HEK293 (cell line): ENCODE measurements around the gene TDRD5.

Source experiments
- CTCF ChIA-PET: fragments of 350-600 bp; formaldehyde crosslinking; extraction: SDS; loops from one replicate; lab custom pipeline; 2021; ENCODE audit warnings: antibody characterized with exemption; lab: Yijun Ruan, JAX
- POLR2A ChIA-PET: fragments of 300-600 bp; formaldehyde crosslinking; extraction: SDS; loops from one replicate; lab custom pipeline; 2020; ENCODE audit warnings: antibody characterized with exemption, inconsistent platforms; lab: Yijun Ruan, JAX
- H3K27ac ChIP-seq: fragments of 200-500 bp; sonication (Bioruptor generic); 2 replicates; pipeline ENCODE4 v1.5.1; 2014; ENCODE audit warnings: low read depth, low read length, control low read depth, inconsistent platforms; ENCODE audit errors: extremely low read depth
- H3K36me3 ChIP-seq, 2 experiments: fragments of 200-500 bp in 1 of 2; sonication (Bioruptor generic) in 1 of 2; 1 replicate in 1 of 2; 2 replicates in 1 of 2; pipeline ENCODE4 v1.5.1; 2014 to 2017; ENCODE audit warnings: inconsistent platforms in 2 of 2, low read length in 2 of 2; ENCODE audit not compliant: control insufficient read depth in 2 of 2, insufficient read depth in 1 of 2
- H3K4me1 ChIP-seq: fragments of 200-500 bp; sonication (Bioruptor generic); 2 replicates; pipeline ENCODE4 v1.5.1; 2014; ENCODE audit warnings: mild to moderate bottlenecking, low read length, inconsistent platforms; ENCODE audit not compliant: control insufficient read depth, insufficient read depth
- H3K4me3 ChIP-seq: 2 replicates; pipeline ENCODE4 v1.5.1; 2011; ENCODE audit warnings: low read depth, mild to moderate bottlenecking, control low read depth, low read length, moderate library complexity
- H3K9me3 ChIP-seq: fragments of 200-500 bp; sonication (Bioruptor generic); 2 replicates; pipeline ENCODE4 v1.5.1; 2014; ENCODE audit warnings: low read depth, low read length, inconsistent platforms; ENCODE audit not compliant: control insufficient read depth, insufficient read depth
- GLI2 ChIP-seq: fragments of 450-650 bp; formaldehyde crosslinking; IDR thresholded peaks from 2 replicates; pipeline ENCODE4; 2017; ENCODE audit warnings: missing biosample characterization, missing genetic modification characterization, low read depth, borderline replicate concordance
- SCRT1 ChIP-seq: fragments of 450-650 bp; formaldehyde crosslinking; IDR thresholded peaks from 2 replicates; pipeline ENCODE4 v1.5.1; 2016; ENCODE audit warnings: missing biosample characterization, missing genetic modification characterization, borderline replicate concordance
- SCRT2 ChIP-seq: fragments of 450-650 bp; formaldehyde crosslinking; IDR thresholded peaks from 2 replicates; pipeline ENCODE4 v1.5.1; 2016; ENCODE audit warnings: missing biosample characterization, missing genetic modification characterization
- TCF7L2 ChIP-seq: IDR thresholded peaks from 2 replicates; pipeline ENCODE4 v1.6.1; 2011; ENCODE audit warnings: low read depth, mild to moderate bottlenecking, inconsistent platforms, low read length, moderate library complexity, borderline replicate concordance
- WT1 ChIP-seq: fragments of 450-650 bp; formaldehyde crosslinking; IDR thresholded peaks from 2 replicates; pipeline ENCODE4 v1.5.1; 2016; ENCODE audit warnings: missing biosample characterization, missing genetic modification characterization
- ZBTB20 ChIP-seq: fragments of 450-650 bp; formaldehyde crosslinking; IDR thresholded peaks from 2 replicates; pipeline ENCODE4 v1.5.1; 2016; ENCODE audit warnings: missing biosample characterization, missing genetic modification characterization
- ZFP41 ChIP-seq: fragments of 450-650 bp; formaldehyde crosslinking; IDR thresholded peaks from 2 replicates; pipeline ENCODE4 v1.5.1; 2016; ENCODE audit warnings: missing biosample characterization, missing genetic modification characterization, borderline replicate concordance
- ZNF121 ChIP-seq: fragments of 450-650 bp; formaldehyde crosslinking; IDR thresholded peaks from 2 replicates; pipeline ENCODE4 v1.5.1; 2016; ENCODE audit warnings: missing biosample characterization, missing genetic modification characterization
- ZNF175 ChIP-seq: fragments of 450-650 bp; formaldehyde crosslinking; IDR thresholded peaks from 2 replicates; pipeline ENCODE4 v1.5.1; 2016; ENCODE audit warnings: missing biosample characterization, missing genetic modification characterization
- ZNF24 ChIP-seq: fragments of 450-650 bp; formaldehyde crosslinking; IDR thresholded peaks from 2 replicates; pipeline ENCODE4 v1.5.1; 2016; ENCODE audit warnings: missing biosample characterization, missing genetic modification characterization
- ZNF292 ChIP-seq: fragments of 450-650 bp; formaldehyde crosslinking; IDR thresholded peaks from 2 replicates; pipeline ENCODE4 v1.5.1; 2016; ENCODE audit warnings: low read depth, missing biosample characterization, missing genetic modification characterization, borderline replicate concordance
- ZNF311 ChIP-seq: fragments of 450-650 bp; formaldehyde crosslinking; IDR thresholded peaks from 2 replicates; pipeline ENCODE4 v1.5.1; 2017; ENCODE audit warnings: missing biosample characterization, missing genetic modification characterization, borderline replicate concordance
- ZNF394 ChIP-seq: fragments of 450-650 bp; formaldehyde crosslinking; IDR thresholded peaks from 2 replicates; pipeline ENCODE4 v1.5.1; 2016; ENCODE audit warnings: missing biosample characterization, missing genetic modification characterization, mild to moderate bottlenecking, moderate library complexity, borderline replicate concordance
- ZNF426 ChIP-seq: fragments of 450-650 bp; formaldehyde crosslinking; IDR thresholded peaks from 2 replicates; pipeline ENCODE4 v1.5.1; 2017; ENCODE audit warnings: missing biosample characterization, missing genetic modification characterization, mild to moderate bottlenecking, inconsistent platforms, moderate library complexity
- ZNF548 ChIP-seq: fragments of 450-650 bp; formaldehyde crosslinking; IDR thresholded peaks from 2 replicates; pipeline ENCODE4 v1.5.1; 2016; ENCODE audit warnings: missing biosample characterization, missing genetic modification characterization
- ZNF596 ChIP-seq: fragments of 450-650 bp; IDR thresholded peaks from 2 replicates; pipeline ENCODE4 v1.5.0; 2018; ENCODE audit warnings: missing biosample characterization, mild to moderate bottlenecking, missing genetic modification characterization, moderate library complexity
- ZNF626 ChIP-seq: fragments of 450-650 bp; sonication (Bioruptor Pico); formaldehyde crosslinking; IDR thresholded peaks from 2 replicates; pipeline ENCODE4 v1.5.1; 2018; ENCODE audit warnings: missing biosample characterization, missing genetic modification characterization, inconsistent platforms
- ZNF785 ChIP-seq: fragments of 450-650 bp; formaldehyde crosslinking; IDR thresholded peaks from 2 replicates; pipeline ENCODE4 v1.5.1; 2016; ENCODE audit warnings: missing biosample characterization, missing genetic modification characterization
- TF ChIP-seq, protein P1 (sequence below): fragments of 450-650 bp; formaldehyde crosslinking; IDR thresholded peaks from 2 replicates; pipeline ENCODE4 v1.5.1; 2016; ENCODE audit warnings: missing biosample characterization, missing genetic modification characterization, borderline replicate concordance
- TF ChIP-seq, protein P2 (sequence below): fragments of 450-650 bp; formaldehyde crosslinking; IDR thresholded peaks from 2 replicates; pipeline ENCODE4 v1.5.1; 2016; ENCODE audit warnings: missing biosample characterization, missing genetic modification characterization
- TF ChIP-seq, protein P3 (sequence below): fragments of 450-650 bp; formaldehyde crosslinking; IDR thresholded peaks from 2 replicates; pipeline ENCODE4 v1.5.1; 2016; ENCODE audit warnings: missing biosample characterization, missing genetic modification characterization

Gene TDRD5

DNA sequence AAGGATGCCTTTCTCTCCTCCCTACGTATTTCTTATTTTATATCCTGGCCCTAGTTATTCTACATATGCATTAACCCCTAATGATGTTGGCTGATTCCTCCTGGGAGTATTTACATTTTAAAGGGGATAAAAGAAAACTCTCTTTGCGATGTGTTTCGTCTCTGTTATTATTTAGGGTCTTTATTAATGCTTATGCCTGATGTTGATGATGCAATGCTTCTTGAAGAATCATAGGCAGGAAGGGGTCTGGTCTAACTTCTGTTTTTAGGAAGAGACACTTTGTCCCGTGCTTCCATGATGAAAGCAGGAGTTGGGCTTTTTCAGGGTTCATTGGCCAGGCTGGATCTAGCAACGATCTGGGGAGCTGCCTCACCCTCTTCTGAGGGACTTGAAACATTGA, 15.1 kb upstream of the TDRD5 start:
- Histone ChIP-seq H3K4me1 (no peaks in the 10 kb centered on the region), H3K27ac (no peak overlapping the region), H3K36me3 (no peaks in the 10 kb centered on the region), H3K9me3 (no peaks in the 10 kb centered on the region), H3K4me3 (no peak overlapping the region)
- ChIA-PET CTCF (interaction anchor here (0.7 kb wide), 1 partner anchor 325 kb away, joined by 4 read pairs; no protein-coding TSS in a partner anchor), POLR2A (no interaction called here)
- no peak for TF ChIP-seq WT1 (tag by site-specific recombination)

- ChIA-PET CTCF (interaction anchor here (0.6 kb wide), 2 partner anchors 15 to 1528 kb away, joined by 3 read pairs; no protein-coding TSS in a partner anchor), POLR2A (no interaction called here)
- no peak for TF ChIP-seq ZNF596 (tag by site-specific recombination)
- TF ChIP-seq GLI2 (tag by site-specific recombination): no peak
- TF ChIP-seq ZBTB20 (tag by site-specific recombination): no peak
- no peak for TF ChIP-seq ZNF785 (tag by site-specific recombination)
- TF ChIP-seq, protein P1, sequence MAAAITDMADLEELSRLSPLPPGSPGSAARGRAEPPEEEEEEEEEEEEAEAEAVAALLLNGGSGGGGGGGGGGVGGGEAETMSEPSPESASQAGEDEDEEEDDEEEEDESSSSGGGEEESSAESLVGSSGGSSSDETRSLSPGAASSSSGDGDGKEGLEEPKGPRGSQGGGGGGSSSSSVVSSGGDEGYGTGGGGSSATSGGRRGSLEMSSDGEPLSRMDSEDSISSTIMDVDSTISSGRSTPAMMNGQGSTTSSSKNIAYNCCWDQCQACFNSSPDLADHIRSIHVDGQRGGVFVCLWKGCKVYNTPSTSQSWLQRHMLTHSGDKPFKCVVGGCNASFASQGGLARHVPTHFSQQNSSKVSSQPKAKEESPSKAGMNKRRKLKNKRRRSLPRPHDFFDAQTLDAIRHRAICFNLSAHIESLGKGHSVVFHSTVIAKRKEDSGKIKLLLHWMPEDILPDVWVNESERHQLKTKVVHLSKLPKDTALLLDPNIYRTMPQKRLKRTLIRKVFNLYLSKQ (tag by site-specific recombination): no peak
- TF ChIP-seq SCRT1 (tag by site-specific recombination): no peak
- no peak for TF ChIP-seq ZNF175
- no peak for TF ChIP-seq ZNF548
- TF ChIP-seq, protein P2, sequence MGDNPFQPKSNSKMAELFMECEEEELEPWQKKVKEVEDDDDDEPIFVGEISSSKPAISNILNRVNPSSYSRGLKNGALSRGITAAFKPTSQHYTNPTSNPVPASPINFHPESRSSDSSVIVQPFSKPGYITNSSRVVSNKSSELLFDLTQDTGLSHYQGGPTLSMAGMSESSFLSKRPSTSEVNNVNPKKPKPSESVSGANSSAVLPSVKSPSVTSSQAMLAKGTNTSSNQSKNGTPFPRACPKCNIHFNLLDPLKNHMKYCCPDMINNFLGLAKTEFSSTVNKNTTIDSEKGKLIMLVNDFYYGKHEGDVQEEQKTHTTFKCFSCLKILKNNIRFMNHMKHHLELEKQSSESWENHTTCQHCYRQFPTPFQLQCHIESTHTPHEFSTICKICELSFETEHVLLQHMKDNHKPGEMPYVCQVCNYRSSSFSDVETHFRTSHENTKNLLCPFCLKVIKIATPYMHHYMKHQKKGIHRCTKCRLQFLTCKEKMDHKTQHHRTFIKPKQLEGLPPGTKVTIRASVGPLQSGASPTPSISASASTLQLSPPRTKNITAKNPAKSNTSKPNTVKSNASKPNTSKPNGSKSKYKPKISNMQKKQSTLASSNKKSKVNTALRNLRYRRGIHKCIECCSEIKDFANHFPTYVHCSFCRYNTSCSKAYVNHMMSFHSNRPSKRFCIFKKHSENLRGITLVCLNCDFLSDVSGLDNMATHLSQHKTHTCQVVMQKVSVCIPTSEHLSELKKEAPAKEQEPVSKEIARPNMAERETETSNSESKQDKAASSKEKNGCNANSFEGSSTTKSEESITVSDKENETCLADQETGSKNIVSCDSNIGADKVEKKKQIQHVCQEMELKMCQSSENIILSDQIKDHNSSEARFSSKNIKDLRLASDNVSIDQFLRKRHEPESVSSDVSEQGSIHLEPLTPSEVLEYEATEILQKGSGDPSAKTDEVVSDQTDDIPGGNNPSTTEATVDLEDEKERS (tag by site-specific recombination): no peak
- no peak for TF ChIP-seq ZNF292 (tag by site-specific recombination)
- TF ChIP-seq ZNF24 (tag by site-specific recombination): no peak
- TF ChIP-seq ZNF426 (tag by site-specific recombination): no peak
- TF ChIP-seq ZNF121: no peak
- no peak for TF ChIP-seq ZNF394 (tag by site-specific recombination)
- no peak for TF ChIP-seq ZNF626
- TF ChIP-seq, protein P3, sequence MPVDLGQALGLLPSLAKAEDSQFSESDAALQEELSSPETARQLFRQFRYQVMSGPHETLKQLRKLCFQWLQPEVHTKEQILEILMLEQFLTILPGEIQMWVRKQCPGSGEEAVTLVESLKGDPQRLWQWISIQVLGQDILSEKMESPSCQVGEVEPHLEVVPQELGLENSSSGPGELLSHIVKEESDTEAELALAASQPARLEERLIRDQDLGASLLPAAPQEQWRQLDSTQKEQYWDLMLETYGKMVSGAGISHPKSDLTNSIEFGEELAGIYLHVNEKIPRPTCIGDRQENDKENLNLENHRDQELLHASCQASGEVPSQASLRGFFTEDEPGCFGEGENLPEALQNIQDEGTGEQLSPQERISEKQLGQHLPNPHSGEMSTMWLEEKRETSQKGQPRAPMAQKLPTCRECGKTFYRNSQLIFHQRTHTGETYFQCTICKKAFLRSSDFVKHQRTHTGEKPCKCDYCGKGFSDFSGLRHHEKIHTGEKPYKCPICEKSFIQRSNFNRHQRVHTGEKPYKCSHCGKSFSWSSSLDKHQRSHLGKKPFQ (tag by site-specific recombination): no peak
- no peak for TF ChIP-seq TCF7L2
- TF ChIP-seq ZFP41 (tag by site-specific recombination): no peak
- TF ChIP-seq SCRT2 (tag by site-specific recombination): no peak
- TF ChIP-seq ZNF311 (tag by site-specific recombination): no peak
- H3K4me3 ChIP-seq: no peak overlapping the region
- no peak overlapping the region for H3K27ac ChIP-seq
- H3K9me3 ChIP-seq: no peaks in the 10 kb centered on the region
- no peaks in the 10 kb centered on the region for H3K4me1 ChIP-seq
- H3K36me3 ChIP-seq: no peaks in the 10 kb centered on the region
Observed at GRCh38 chr1:179583771-179584320, 7.8 kb upstream of the TDRD5 start.
